HEK293 (cell line): ENCODE measurements around the gene NFATC1.

Experiments
- CTCF ChIA-PET: fragments of 350-600 bp; formaldehyde crosslinking; extraction: SDS; loops from one replicate; lab custom pipeline; 2021; ENCODE audit warnings: antibody characterized with exemption; lab: Yijun Ruan, JAX
- POLR2A ChIA-PET: fragments of 300-600 bp; formaldehyde crosslinking; extraction: SDS; loops from one replicate; lab custom pipeline; 2020; ENCODE audit warnings: antibody characterized with exemption, inconsistent platforms; lab: Yijun Ruan, JAX
- H3K27ac ChIP-seq: fragments of 200-500 bp; sonication (Bioruptor generic); 2 replicates; pipeline ENCODE4 v1.5.1; 2014; ENCODE audit warnings: low read depth, low read length, control low read depth, inconsistent platforms; ENCODE audit errors: extremely low read depth
- H3K36me3 ChIP-seq, 2 experiments: fragments of 200-500 bp in 1 of 2; sonication (Bioruptor generic) in 1 of 2; 1 replicate in 1 of 2; 2 replicates in 1 of 2; pipeline ENCODE4 v1.5.1; 2014 to 2017; ENCODE audit warnings: inconsistent platforms in 2 of 2, low read length in 2 of 2; ENCODE audit not compliant: control insufficient read depth in 2 of 2, insufficient read depth in 1 of 2
- H3K4me1 ChIP-seq: fragments of 200-500 bp; sonication (Bioruptor generic); 2 replicates; pipeline ENCODE4 v1.5.1; 2014; ENCODE audit warnings: mild to moderate bottlenecking, low read length, inconsistent platforms; ENCODE audit not compliant: control insufficient read depth, insufficient read depth
- H3K4me3 ChIP-seq: 2 replicates; pipeline ENCODE4 v1.5.1; 2011; ENCODE audit warnings: low read depth, mild to moderate bottlenecking, control low read depth, low read length, moderate library complexity
- H3K9me3 ChIP-seq: fragments of 200-500 bp; sonication (Bioruptor generic); 2 replicates; pipeline ENCODE4 v1.5.1; 2014; ENCODE audit warnings: low read depth, low read length, inconsistent platforms; ENCODE audit not compliant: control insufficient read depth, insufficient read depth
- GLI2 ChIP-seq: fragments of 450-650 bp; formaldehyde crosslinking; IDR thresholded peaks from 2 replicates; pipeline ENCODE4; 2017; ENCODE audit warnings: missing biosample characterization, missing genetic modification characterization, low read depth, borderline replicate concordance
- GLIS2 ChIP-seq: fragments of 450-650 bp; formaldehyde crosslinking; IDR thresholded peaks from 2 replicates; pipeline ENCODE4 v1.5.1; 2016; ENCODE audit warnings: missing biosample characterization, missing genetic modification characterization
- PRDM2 ChIP-seq: fragments of 450-650 bp; formaldehyde crosslinking; IDR thresholded peaks from 2 replicates; pipeline ENCODE4 v1.5.1; 2016; ENCODE audit warnings: missing biosample characterization, missing genetic modification characterization, borderline replicate concordance
- PRDM6 ChIP-seq: fragments of 450-650 bp; formaldehyde crosslinking; IDR thresholded peaks from 2 replicates; pipeline ENCODE4 v1.5.1; 2017; ENCODE audit warnings: missing biosample characterization, missing genetic modification characterization
- SP2 ChIP-seq: fragments of 450-650 bp; formaldehyde crosslinking; IDR thresholded peaks from 2 replicates; pipeline ENCODE4 v1.5.1; 2016; ENCODE audit warnings: missing biosample characterization, missing genetic modification characterization
- YY2 ChIP-seq: fragments of 450-650 bp; formaldehyde crosslinking; IDR thresholded peaks from 2 replicates; pipeline ENCODE4 v1.5.1; 2016; ENCODE audit warnings: missing biosample characterization, missing genetic modification characterization
- ZEB2 ChIP-seq: fragments of 450-650 bp; formaldehyde crosslinking; IDR thresholded peaks from 2 replicates; pipeline ENCODE4 v1.5.1; 2016; ENCODE audit warnings: missing biosample characterization, missing genetic modification characterization
- ZFP69B ChIP-seq: fragments of 450-650 bp; formaldehyde crosslinking; IDR thresholded peaks from 2 replicates; pipeline ENCODE4 v1.5.1; 2016; ENCODE audit warnings: missing biosample characterization, missing genetic modification characterization
- ZNF114 ChIP-seq: fragments of 450-650 bp; formaldehyde crosslinking; IDR thresholded peaks from 2 replicates; pipeline ENCODE4 v1.5.0; 2017; ENCODE audit warnings: missing biosample characterization, missing genetic modification characterization
- ZNF133 ChIP-seq: fragments of 450-650 bp; formaldehyde crosslinking; IDR thresholded peaks from 2 replicates; pipeline ENCODE4 v1.5.1; 2016; ENCODE audit warnings: missing biosample characterization, missing genetic modification characterization
- ZNF138 ChIP-seq: fragments of 450-650 bp; formaldehyde crosslinking; IDR thresholded peaks from 2 replicates; pipeline ENCODE4 v1.5.1; 2016; ENCODE audit warnings: missing biosample characterization, missing genetic modification characterization, borderline replicate concordance
- ZNF155 ChIP-seq: fragments of 450-650 bp; formaldehyde crosslinking; IDR thresholded peaks from 2 replicates; pipeline ENCODE4 v1.5.1; 2016; ENCODE audit warnings: missing biosample characterization, missing genetic modification characterization
- ZNF174 ChIP-seq: fragments of 450-650 bp; formaldehyde crosslinking; IDR thresholded peaks from 2 replicates; pipeline ENCODE4 v1.5.0; 2017; ENCODE audit warnings: missing biosample characterization, mild to moderate bottlenecking, missing genetic modification characterization
- ZNF2 ChIP-seq: fragments of 450-650 bp; formaldehyde crosslinking; IDR thresholded peaks from 2 replicates; pipeline ENCODE4 v1.5.1; 2016; ENCODE audit warnings: missing biosample characterization, missing genetic modification characterization
- ZNF214 ChIP-seq: fragments of 450-650 bp; formaldehyde crosslinking; IDR thresholded peaks from 2 replicates; pipeline ENCODE4 v1.5.1; 2017; ENCODE audit warnings: missing biosample characterization, mild to moderate bottlenecking, missing genetic modification characterization, borderline replicate concordance
- ZNF24 ChIP-seq: fragments of 450-650 bp; formaldehyde crosslinking; IDR thresholded peaks from 2 replicates; pipeline ENCODE4 v1.5.1; 2016; ENCODE audit warnings: missing biosample characterization, missing genetic modification characterization
- ZNF324 ChIP-seq: fragments of 450-650 bp; formaldehyde crosslinking; IDR thresholded peaks from 2 replicates; pipeline ENCODE4 v1.5.1; 2016; ENCODE audit warnings: missing biosample characterization, missing genetic modification characterization
- ZNF398 ChIP-seq: fragments of 450-650 bp; formaldehyde crosslinking; IDR thresholded peaks from 2 replicates; pipeline ENCODE4 v1.5.1; 2017; ENCODE audit warnings: missing biosample characterization, missing genetic modification characterization
- ZNF571 ChIP-seq: fragments of 450-650 bp; formaldehyde crosslinking; IDR thresholded peaks from 2 replicates; pipeline ENCODE4 v1.5.0; 2017; ENCODE audit warnings: missing biosample characterization, missing genetic modification characterization
- ZNF654 ChIP-seq: fragments of 450-650 bp; formaldehyde crosslinking; IDR thresholded peaks from 2 replicates; pipeline ENCODE4 v1.5.1; 2016; ENCODE audit warnings: low read depth, missing biosample characterization, missing genetic modification characterization
- ZNF660 ChIP-seq: fragments of 450-650 bp; IDR thresholded peaks from 2 replicates; pipeline ENCODE4 v1.5.1; 2018; ENCODE audit warnings: missing biosample characterization, mild to moderate bottlenecking, missing genetic modification characterization
- ZNF768 ChIP-seq: fragments of 450-650 bp; formaldehyde crosslinking; IDR thresholded peaks from 2 replicates; pipeline ENCODE4 v1.5.1; 2018; ENCODE audit warnings: missing biosample characterization, mild to moderate bottlenecking, missing genetic modification characterization
- ZNF791 ChIP-seq: fragments of 450-650 bp; formaldehyde crosslinking; IDR thresholded peaks from 2 replicates; pipeline ENCODE4 v1.5.1; 2016; ENCODE audit warnings: missing biosample characterization, missing genetic modification characterization
- ZSCAN23 ChIP-seq: fragments of 450-650 bp; formaldehyde crosslinking; IDR thresholded peaks from 2 replicates; pipeline ENCODE4 v1.5.1; 2016; ENCODE audit warnings: missing biosample characterization, missing genetic modification characterization
- ZSCAN5A ChIP-seq: fragments of 450-650 bp; formaldehyde crosslinking; IDR thresholded peaks from 2 replicates; pipeline ENCODE4 v1.5.1; 2016; ENCODE audit warnings: missing biosample characterization, missing genetic modification characterization
- ZXDB ChIP-seq: fragments of 450-650 bp; formaldehyde crosslinking; IDR thresholded peaks from 2 replicates; pipeline ENCODE4 v1.5.1; 2016; ENCODE audit warnings: missing biosample characterization, missing genetic modification characterization

Gene NFATC1

GRCh38 chr18:79490626-79491041 lies 94.9 kb downstream of the NFATC1 start:
- H3K4me1 ChIP-seq, result no peaks in the 10 kb centered on the region
- H3K9me3 ChIP-seq, result no peaks in the 10 kb centered on the region
- H3K36me3 ChIP-seq, result peaks cover 0 to 16% of the 10 kb centered on the region in 2 experiments; a peak in 1 of 3 replicates
- no peak for TF ChIP-seq ZNF174
- no peak for TF ChIP-seq ZNF24 (tag by site-specific recombination)
- no peak for TF ChIP-seq ZNF2 (tag by site-specific recombination)
- TF ChIP-seq ZEB2 (tag by site-specific recombination), result no peak
- no peak for TF ChIP-seq ZNF155 (tag by site-specific recombination)
- TF ChIP-seq PRDM6 (tag by site-specific recombination), result no peak
- TF ChIP-seq ZNF791 (tag by site-specific recombination), result no peak
- no peak for TF ChIP-seq YY2 (tag by site-specific recombination)
- no peak for TF ChIP-seq ZNF138 (tag by site-specific recombination)
- no peak for TF ChIP-seq PRDM2 (tag by site-specific recombination)
- no peak for TF ChIP-seq ZNF660 (tag by site-specific recombination)
- no peak for TF ChIP-seq ZNF324
- TF ChIP-seq ZSCAN23 (tag by site-specific recombination), result no peak
- ChIA-PET CTCF (interaction anchor here (0.7 kb wide), 1 partner anchor 220 kb away, joined by 3 read pairs; no protein-coding TSS in a partner anchor), POLR2A (no interaction called here)
- H3K4me3 ChIP-seq, result no peak overlapping the region
- H3K27ac ChIP-seq, result no peak overlapping the region

GRCh38 chr18:79491081-79491551 lies 95.4 kb downstream of the NFATC1 start:
- ChIA-PET CTCF (interaction anchor here (0.7 kb wide), 1 partner anchor 221 kb away, joined by 3 read pairs; no protein-coding TSS in a partner anchor), POLR2A (no interaction called here)
- H3K9me3 ChIP-seq, result no peaks in the 10 kb centered on the region
- no peak overlapping the region for H3K4me3 ChIP-seq
- peaks cover 0 to 16% of the 10 kb centered on the region in 2 experiments; a peak in 1 of 3 replicates for H3K36me3 ChIP-seq
- H3K27ac ChIP-seq, result no peak overlapping the region
- H3K4me1 ChIP-seq, result no peaks in the 10 kb centered on the region
- TF ChIP-seq ZFP69B (tag by site-specific recombination), result no peak
- TF ChIP-seq ZNF114 (tag by site-specific recombination), result no peak
- no peak for TF ChIP-seq SP2 (tag by site-specific recombination)
- TF ChIP-seq GLI2, result no peak
- TF ChIP-seq ZNF768, result no peak
- TF ChIP-seq ZNF654 (tag by site-specific recombination), result no peak
- TF ChIP-seq ZNF133 (tag by site-specific recombination), result no peak
- no peak for TF ChIP-seq GLIS2 (tag by site-specific recombination)
- TF ChIP-seq ZXDB (tag by site-specific recombination), result no peak
- TF ChIP-seq ZSCAN5A, result no peak
- TF ChIP-seq ZNF214 (tag by site-specific recombination), result no peak
- TF ChIP-seq ZNF24 (tag by site-specific recombination), result no peak
- TF ChIP-seq ZNF571 (tag by site-specific recombination), result no peak
- TF ChIP-seq ZNF398 (tag by site-specific recombination), result no peak
